PFSK-1 (cell line): ENCODE measurements around the gene FOXO6.

Source experiments
- FOXP2 ChIP-seq: optimal IDR thresholded peaks from 2 replicates; pipeline ENCODE3; 2011; ENCODE audit warnings: borderline replicate concordance, control low read depth, inconsistent platforms; ENCODE audit not compliant: insufficient read depth; ENCODE audit errors: extremely low read length, extremely low read depth
- POLR2AphosphoS5 ChIP-seq: IDR thresholded peaks from 2 replicates; pipeline ENCODE4 v1.6.1; 2012; ENCODE audit warnings: low read depth, mild to moderate bottlenecking, control low read depth, low read length, moderate library complexity
- REST ChIP-seq, 2 experiments: IDR thresholded peaks; 2 replicates each; pipeline versions ENCODE4 v1.6.1 to v1.8.0; 2011 to 2012; ENCODE audit warnings: low read depth in 2 of 2, low read length in 2 of 2, control low read depth in 1 of 2, inconsistent platforms in 1 of 2, mild to moderate bottlenecking in 1 of 2, moderate library complexity in 1 of 2; ENCODE audit not compliant: insufficient read depth in 1 of 2
- SIN3A ChIP-seq: IDR thresholded peaks from 2 replicates; pipeline ENCODE4 v1.6.1; 2012; ENCODE audit warnings: mild to moderate bottlenecking, low read length, moderate library complexity, borderline replicate concordance; ENCODE audit not compliant: insufficient read depth
- TAF1 ChIP-seq: IDR thresholded peaks from 2 replicates; pipeline ENCODE4 v1.6.1; 2012; ENCODE audit warnings: low read length, control low read depth, borderline replicate concordance; ENCODE audit not compliant: insufficient read depth

GRCh38 chr1:41359211-41360073, 1.8 kb upstream of the FOXO6 start:
- TF ChIP-seq POLR2AphosphoS5 (no peak), TAF1 (no peak), REST (IDR thresholded peaks at IDR 0.05; ENCODE audit: insufficient read depth in 1 of 2, low read depth in 2 of 2, low read length in 2 of 2) (no peak), SIN3A (no peak), FOXP2 (no peak)
